ENCODE measurements around the gene FRMPD1.

- TF ChIP-seq, protein P1, sequence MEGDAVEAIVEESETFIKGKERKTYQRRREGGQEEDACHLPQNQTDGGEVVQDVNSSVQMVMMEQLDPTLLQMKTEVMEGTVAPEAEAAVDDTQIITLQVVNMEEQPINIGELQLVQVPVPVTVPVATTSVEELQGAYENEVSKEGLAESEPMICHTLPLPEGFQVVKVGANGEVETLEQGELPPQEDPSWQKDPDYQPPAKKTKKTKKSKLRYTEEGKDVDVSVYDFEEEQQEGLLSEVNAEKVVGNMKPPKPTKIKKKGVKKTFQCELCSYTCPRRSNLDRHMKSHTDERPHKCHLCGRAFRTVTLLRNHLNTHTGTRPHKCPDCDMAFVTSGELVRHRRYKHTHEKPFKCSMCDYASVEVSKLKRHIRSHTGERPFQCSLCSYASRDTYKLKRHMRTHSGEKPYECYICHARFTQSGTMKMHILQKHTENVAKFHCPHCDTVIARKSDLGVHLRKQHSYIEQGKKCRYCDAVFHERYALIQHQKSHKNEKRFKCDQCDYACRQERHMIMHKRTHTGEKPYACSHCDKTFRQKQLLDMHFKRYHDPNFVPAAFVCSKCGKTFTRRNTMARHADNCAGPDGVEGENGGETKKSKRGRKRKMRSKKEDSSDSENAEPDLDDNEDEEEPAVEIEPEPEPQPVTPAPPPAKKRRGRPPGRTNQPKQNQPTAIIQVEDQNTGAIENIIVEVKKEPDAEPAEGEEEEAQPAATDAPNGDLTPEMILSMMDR (conservative IDR thresholded peaks at IDR 0.05; ENCODE audit: low read depth, low read length) = no peak
- TF ChIP-seq POLR2A (IDR thresholded peaks at IDR 0.05; ENCODE audit: low read depth, low read length) (no peak), BHLHE40 (IDR thresholded peaks at IDR 0.05; ENCODE audit: low read depth, low read length) (no peak), MXI1 (IDR thresholded peaks at IDR 0.05; ENCODE audit: borderline replicate concordance, low read depth, low read length) (no peak), MAFK (IDR thresholded peaks at IDR 0.05; ENCODE audit: low read depth, low read length) (no peak), RFX5 (IDR thresholded peaks at IDR 0.05; ENCODE audit: low read depth, low read length) (no peak), ELK1 (IDR thresholded peaks at IDR 0.05; ENCODE audit: borderline replicate concordance, low read depth, low read length) (no peak), RAD21 (IDR thresholded peaks at IDR 0.05; ENCODE audit: low read length) (no peak), CEBPB (IDR thresholded peaks at IDR 0.05; ENCODE audit: low read depth, low read length) (no peak), CHD1 (IDR thresholded peaks at IDR 0.05; ENCODE audit: low read depth, low read length) (no peak), NFE2L2 (IDR thresholded peaks at IDR 0.05; ENCODE audit: low read depth, low read length) (no peak), SMC3 (IDR thresholded peaks at IDR 0.05; ENCODE audit: low read depth, low read length) (no peak)
- TF ChIP-seq, protein P2, sequence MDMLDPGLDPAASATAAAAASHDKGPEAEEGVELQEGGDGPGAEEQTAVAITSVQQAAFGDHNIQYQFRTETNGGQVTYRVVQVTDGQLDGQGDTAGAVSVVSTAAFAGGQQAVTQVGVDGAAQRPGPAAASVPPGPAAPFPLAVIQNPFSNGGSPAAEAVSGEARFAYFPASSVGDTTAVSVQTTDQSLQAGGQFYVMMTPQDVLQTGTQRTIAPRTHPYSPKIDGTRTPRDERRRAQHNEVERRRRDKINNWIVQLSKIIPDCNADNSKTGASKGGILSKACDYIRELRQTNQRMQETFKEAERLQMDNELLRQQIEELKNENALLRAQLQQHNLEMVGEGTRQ (IDR thresholded peaks at IDR 0.05; ENCODE audit: low read depth, low read length) = no peak
These were observed 64.5 kb downstream of the FRMPD1 start for GRCh38 chr9:37715260-37715659.

Data from IMR-90 (cell line).